HG03442 (cell line): ENCODE data around the gene AKAP7.
"Not testable (repeated sequence)": the region's sequence is repeated elsewhere in the genome, so short reads cannot be mapped to it uniquely, and the experiment has no call there.

Source experiments
- ATAC-seq: cut with Tn5 transposase; IDR thresholded peaks from one replicate; pipeline ENCODE4 v1.9.1; 2021; ENCODE audit warnings: mild to moderate bottlenecking, moderate library complexity; ENCODE audit not compliant: unreplicated experiment

The AKAP7 gene

DNA sequence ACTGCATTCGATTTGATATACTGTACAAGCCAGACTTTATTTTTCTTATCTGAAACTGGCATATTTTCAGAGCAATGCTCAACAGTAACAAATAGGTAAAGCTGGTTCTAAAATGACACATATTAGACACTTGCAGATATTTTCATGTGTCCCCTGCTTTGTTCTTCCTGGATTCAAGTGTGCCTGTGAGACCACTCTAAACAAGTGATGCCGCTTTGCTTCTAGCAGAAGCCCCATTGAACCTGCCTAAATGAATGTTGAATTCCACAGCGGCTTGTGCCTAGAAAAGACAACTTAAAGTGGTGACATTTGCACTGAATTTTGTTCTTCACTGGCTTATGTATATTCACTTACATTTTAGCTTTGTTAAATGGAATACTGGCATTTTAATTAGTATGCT is 115.7 kb downstream of the AKAP7 start:
- no peak for ATAC-seq

- no peak for ATAC-seq
Measured at GRCh38 chr6:131251590-131252199, 116.4 kb downstream of the AKAP7 start.

- no peak for ATAC-seq
Measured at GRCh38 chr6:131255434-131255833, 120.2 kb downstream of the AKAP7 start.

- no peak for ATAC-seq
Measured at GRCh38 chr6:131255911-131256310, 120.6 kb downstream of the AKAP7 start.

DNA sequence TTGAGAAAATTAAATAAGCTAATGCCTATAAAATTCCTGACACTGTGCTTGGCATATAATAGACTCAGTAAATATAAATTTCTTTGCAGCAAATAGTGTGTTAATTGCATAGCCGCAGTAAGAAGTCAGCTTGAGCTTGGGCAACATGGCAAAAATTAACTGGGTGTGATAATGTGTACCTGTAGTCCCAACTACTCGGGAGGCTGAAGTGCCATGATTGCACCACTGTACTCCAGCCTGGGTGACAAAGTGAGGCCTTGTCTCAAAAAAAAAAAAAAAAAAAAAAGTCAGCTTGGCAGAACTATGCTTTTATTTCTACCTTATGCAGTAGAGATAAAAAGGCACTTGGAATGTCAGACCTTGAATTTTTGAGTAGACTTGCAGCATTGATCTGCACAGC is 121.8 kb downstream of the AKAP7 start:
- ATAC-seq: no peak

DNA sequence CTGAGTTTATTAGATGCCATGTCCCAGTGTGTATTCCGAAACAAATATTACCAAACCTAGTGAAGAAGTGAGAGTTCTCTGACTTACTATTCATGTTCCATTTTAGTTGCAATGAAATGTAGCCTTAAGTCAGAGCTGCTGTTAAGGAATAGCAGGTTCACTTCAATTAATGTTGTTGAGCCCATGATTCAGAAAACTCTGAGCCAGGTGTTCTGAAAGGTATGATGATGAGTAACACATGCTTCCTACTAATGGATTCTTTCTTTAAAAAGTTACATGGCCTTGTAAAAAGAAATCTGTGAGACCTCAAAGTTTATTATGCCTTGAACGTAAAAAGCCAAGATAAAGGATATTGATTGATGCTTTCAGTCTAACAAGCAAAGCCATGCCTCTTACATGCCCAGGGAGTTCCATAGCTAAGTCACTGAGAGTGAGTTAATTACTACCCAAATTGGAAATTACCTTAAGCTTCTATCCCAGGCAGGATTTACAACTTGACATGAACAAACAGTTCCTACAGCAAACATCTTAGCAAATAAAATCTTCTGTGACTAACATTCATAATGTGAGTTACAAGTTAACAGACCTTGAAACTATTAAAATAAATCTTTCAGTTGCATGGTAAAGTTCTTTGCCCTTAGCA is 122.9 kb downstream of the AKAP7 start:
- ATAC-seq: no peak

DNA sequence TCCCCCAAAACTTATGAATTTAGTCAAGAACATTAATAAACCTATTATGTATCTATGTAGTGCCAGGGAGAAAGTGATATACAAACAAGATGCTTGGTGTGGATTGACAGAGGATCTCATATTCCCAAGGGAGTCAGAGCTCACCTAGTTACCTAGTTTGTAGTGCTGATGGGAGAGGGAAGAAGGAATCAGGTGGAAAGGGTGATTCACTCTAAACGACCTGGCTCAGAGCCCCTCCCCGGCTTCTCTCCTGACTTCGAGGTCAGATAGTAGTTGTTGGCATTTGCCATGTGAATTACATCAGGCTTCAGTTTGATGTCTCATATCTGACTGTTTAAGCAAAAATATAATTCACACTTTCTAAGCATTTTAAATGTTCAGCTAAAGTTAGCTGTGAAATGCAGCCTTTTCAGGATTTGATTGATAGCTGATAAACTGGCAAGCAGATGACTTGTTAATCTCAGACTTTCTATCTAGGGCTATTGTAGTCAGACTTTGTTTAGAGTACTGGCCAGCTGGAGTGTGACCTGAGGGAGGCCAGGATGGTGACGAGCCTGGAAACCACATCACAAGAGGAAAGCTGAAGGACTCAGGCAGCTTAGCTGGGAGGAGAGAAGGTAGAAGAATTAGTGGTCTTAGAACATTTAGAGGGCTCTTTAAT is 123.7 kb downstream of the AKAP7 start:
- no peak for ATAC-seq

DNA sequence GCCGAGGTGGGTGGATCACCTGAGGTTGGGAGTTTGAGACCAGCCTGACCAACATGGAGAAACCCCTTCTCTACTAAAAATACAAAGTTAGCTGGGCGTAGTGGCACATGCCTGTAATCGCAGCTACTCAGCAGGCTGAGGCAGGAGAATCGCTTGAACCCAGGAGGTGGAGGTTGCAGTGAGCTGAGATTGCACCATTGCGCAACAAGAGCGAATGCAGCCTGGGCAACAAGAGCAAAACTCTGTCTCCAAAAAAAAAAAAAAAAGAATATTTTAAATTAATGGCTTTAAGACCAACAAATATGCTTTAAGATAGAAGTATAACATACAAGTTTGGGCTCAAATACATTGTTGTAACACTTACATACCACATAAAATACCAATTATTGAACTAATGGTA is 125.7 kb downstream of the AKAP7 start:
- ATAC-seq: not testable (repeated sequence)

- ATAC-seq: no peak
Measured at GRCh38 chr6:131262060-131262459, 126.8 kb downstream of the AKAP7 start.

DNA sequence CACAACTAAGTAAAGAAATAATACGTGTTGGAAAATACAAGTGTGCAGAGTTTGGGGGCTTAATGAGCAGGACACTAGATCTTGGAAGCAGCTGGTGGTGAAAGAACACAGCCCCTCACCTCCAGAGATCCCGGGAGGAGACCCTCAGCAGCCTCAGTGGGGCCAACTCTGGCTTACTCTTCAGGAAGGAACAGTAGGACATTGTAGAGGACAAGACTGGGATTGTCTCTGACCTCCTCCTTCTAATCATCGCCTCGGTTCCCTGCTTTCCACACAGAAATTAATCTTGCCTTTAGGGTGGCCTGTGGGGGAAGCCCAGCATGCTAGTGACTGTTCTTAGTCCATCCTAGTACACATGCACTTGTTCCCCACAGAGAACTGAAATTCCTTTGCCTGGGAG is 130.7 kb downstream of the AKAP7 start:
- ATAC-seq: no peak

DNA sequence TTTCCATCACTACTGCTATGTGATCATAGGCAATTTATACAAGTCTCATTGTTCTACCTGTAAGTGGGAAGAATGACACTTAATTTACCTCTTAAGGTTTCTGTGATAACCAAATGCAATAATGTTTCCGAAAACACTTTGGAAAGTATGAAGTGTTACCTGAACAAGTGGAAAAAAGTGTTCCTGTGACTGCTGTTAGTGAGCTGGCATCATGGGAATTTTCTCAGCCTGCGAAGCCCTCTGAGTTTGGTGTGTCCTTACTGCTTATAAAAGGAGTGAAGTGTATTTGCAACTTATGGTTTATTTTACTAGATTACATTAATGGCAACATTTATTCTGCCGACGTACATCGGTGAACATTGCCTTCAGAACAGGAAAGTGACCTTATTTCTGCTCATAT is 133.0 kb downstream of the AKAP7 start:
- ATAC-seq: no peak

GRCh38 chr6:131269565-131270391 is 134.5 kb downstream of the AKAP7 start:
- ATAC-seq: no peak

DNA sequence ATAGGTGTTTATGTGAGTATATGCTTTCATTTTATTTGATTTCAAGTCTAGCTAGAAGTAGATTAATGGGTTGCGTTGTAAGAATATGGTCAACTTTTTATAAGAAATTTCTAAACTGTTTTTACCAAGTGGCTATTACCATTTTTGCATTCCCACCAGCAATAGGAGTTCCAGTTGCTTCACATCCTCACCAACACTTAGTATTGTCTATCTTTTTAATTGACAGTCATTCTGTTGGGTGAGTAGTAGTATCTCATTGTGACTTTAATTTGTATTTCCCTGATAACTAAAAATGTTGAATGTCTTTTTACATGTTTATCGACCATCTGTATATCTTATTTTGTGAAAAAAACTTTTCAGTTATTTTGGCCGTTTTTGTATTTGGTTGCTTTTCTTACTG is 135.3 kb downstream of the AKAP7 start:
- no peak for ATAC-seq

DNA sequence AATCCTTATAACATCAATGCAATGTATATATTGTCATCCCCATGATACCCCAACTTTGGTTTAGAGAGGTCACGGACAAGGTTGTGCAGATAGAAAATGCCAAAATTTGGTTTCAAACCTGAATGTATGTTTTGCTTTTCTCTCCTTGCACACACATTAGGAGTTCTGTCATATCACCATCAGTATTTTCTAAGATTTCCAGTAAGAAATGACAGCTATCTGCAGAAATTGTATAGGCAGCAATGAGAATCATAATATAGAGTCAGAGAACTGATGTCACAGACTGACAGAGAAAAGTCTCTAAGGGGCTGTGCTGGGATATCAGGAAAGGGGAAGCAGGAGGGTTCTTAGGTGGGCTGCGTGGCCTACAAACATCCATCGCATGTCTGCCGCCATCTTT is 140.0 kb downstream of the AKAP7 start:
- ATAC-seq: no peak

- no peak for ATAC-seq
Measured at GRCh38 chr6:131277591-131277990, 142.3 kb downstream of the AKAP7 start.

- ATAC-seq: no peak
Measured at GRCh38 chr6:131281471-131282270, 146.4 kb downstream of the AKAP7 start.

GRCh38 chr6:131282365-131282764 is 147.1 kb downstream of the AKAP7 start:
- ATAC-seq: no peak

DNA sequence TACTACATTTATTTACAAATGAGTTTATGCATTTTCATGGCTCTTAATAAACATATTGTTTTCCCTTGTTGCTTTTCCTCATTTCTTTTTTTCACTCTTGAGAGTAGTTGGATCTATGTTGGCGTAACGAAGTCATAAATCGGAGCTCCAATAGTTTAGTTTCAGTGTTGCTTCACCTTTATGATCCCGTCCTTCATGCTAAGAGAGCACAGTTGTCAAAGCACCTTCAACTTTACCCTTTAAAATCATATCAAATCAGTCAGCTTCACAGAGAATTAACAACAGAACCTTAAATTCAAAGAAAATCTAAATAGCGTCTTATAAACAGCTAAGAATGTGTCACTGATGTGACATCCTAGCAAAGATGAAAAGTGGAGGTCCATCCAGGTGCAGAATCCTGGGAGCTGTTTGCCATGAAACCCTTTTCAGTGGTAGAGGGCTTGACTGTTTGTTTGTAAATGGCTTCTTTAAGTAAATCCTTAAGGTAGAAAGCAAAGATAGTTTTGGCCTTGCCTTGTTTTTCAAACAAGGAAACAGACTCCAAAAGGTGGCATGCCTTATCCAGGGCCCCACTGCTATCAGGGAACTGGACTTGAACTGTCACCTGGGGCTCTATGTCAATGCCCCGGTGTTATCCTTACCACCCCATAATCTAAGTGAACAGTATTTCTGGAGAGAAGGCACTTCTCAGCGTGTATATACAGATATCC is 148.4 kb downstream of the AKAP7 start:
- ATAC-seq: no peak

GRCh38 chr6:131285548-131285947 is 150.3 kb downstream of the AKAP7 start:
- no peak for ATAC-seq

- ATAC-seq: no peak
Measured at GRCh38 chr6:131286469-131287040, 151.3 kb downstream of the AKAP7 start.
